ENCODE measurements around the gene NFATC2. TPM values are rescaled to one million over a fixed set of nuclear protein-coding genes. Genes with fewer than 3 reads are reported as not detected.

NFATC2 gene
- total RNA-seq, 1 donor from 2014 or later = 1.9 TPM

DNA sequence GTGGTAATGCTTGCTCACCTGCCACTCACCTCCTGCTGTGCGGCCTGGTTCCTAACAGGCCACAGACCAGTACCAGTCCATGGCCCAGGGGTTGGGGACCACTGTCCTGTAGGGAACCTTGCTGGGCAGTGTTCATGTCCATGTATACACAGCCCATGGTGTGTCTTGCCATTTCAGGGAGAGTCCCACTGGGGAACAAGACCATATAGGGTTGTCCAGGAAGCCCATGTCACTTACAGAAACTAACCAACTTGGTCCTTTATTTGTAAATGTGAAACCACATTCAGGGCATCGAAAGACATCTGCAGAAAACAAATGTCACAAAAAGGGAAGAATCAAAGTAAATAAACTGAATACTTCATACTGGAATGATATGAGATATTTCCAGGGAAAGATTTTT is 179.1 kb downstream of the NFATC2 start:
- H3K36me3 Mint-ChIP-seq (ENCODE audit: low read depth) = peaks cover 2% of the 10 kb centered on the region

DNA sequence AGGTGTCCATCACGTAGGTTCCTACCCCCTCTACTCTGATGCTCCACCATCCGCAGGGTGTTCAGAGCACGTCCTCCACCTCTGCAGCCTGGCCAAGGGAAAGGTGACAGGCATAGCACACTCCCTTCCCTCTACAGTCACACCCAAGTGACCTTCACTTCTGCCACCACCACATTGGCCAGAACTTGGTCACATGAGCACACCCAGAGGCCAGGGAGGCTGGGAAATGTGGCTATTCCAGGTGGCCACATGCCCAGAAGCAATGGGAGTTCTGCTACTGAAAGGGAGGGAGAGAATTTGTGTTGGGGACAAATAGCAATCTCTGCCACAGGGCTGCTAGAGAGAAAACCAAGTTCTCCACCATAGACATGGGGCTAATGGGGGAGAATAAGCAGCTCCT is 180.3 kb downstream of the NFATC2 start:
- no peak overlapping the region for H3K27ac Mint-ChIP-seq (ENCODE audit: unreplicated experiment)
- DNase-seq (ENCODE audit: low read depth, low spot score) = no peak

More for the DNA sequence above, 179.1 kb downstream of the NFATC2 start:
- Mint-ChIP-seq H3K4me1 (peaks cover 11% of the 10 kb centered on the region), H3K9me3 (peaks cover 8% of the 10 kb centered on the region), H3K4me3 (no peak overlapping the region), H3K27ac (ENCODE audit: unreplicated experiment) (no peak overlapping the region), H3K27me3 (ENCODE audit: low read depth) (no peaks in the 10 kb centered on the region)
- TF ChIP-seq, protein P1, sequence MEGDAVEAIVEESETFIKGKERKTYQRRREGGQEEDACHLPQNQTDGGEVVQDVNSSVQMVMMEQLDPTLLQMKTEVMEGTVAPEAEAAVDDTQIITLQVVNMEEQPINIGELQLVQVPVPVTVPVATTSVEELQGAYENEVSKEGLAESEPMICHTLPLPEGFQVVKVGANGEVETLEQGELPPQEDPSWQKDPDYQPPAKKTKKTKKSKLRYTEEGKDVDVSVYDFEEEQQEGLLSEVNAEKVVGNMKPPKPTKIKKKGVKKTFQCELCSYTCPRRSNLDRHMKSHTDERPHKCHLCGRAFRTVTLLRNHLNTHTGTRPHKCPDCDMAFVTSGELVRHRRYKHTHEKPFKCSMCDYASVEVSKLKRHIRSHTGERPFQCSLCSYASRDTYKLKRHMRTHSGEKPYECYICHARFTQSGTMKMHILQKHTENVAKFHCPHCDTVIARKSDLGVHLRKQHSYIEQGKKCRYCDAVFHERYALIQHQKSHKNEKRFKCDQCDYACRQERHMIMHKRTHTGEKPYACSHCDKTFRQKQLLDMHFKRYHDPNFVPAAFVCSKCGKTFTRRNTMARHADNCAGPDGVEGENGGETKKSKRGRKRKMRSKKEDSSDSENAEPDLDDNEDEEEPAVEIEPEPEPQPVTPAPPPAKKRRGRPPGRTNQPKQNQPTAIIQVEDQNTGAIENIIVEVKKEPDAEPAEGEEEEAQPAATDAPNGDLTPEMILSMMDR (conservative IDR thresholded peaks at IDR 0.05) = no peak
- no peak for DNase-seq (ENCODE audit: low read depth, low spot score)

DNA sequence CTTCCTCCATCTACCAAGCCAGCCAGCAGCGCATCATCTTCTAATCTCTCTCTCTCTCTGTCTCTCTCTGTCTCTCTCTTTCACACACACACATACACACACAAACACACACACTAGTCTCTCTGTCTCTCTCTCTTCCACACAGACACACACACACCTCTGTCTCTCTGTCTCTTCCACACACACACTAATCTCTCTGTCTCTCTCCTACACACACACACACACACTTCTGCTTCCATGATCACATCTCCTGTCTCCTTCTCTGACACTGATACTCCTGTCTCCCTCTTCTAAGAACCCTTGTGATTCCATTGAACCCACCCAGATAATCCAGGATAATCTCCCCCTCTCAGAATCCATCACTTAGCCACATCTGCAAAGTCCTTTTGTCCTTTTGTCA is 181.3 kb downstream of the NFATC2 start:
- Mint-ChIP-seq H3K27me3 (ENCODE audit: low read depth) (peaks cover 2% of the 10 kb centered on the region), H3K27ac (ENCODE audit: unreplicated experiment) (peak overlapping the region; percentile 15), H3K9me3 (peaks cover 11% of the 10 kb centered on the region), H3K36me3 (ENCODE audit: low read depth) (peaks cover 2% of the 10 kb centered on the region), H3K4me1 (peaks cover 9% of the 10 kb centered on the region), H3K4me3 (no peak overlapping the region)
- no peak for DNase-seq (ENCODE audit: low read depth, low spot score)
- TF ChIP-seq, protein P1 (conservative IDR thresholded peaks at IDR 0.05) = no peak

More for the DNA sequence above, 180.3 kb downstream of the NFATC2 start:
- Mint-ChIP-seq H3K36me3 (ENCODE audit: low read depth) (peaks cover 2% of the 10 kb centered on the region), H3K4me1 (peaks cover 11% of the 10 kb centered on the region), H3K4me3 (no peak overlapping the region), H3K27me3 (ENCODE audit: low read depth) (peaks cover 2% of the 10 kb centered on the region), H3K9me3 (peaks cover 11% of the 10 kb centered on the region)
- TF ChIP-seq, protein P1 (conservative IDR thresholded peaks at IDR 0.05) = no peak

DNA sequence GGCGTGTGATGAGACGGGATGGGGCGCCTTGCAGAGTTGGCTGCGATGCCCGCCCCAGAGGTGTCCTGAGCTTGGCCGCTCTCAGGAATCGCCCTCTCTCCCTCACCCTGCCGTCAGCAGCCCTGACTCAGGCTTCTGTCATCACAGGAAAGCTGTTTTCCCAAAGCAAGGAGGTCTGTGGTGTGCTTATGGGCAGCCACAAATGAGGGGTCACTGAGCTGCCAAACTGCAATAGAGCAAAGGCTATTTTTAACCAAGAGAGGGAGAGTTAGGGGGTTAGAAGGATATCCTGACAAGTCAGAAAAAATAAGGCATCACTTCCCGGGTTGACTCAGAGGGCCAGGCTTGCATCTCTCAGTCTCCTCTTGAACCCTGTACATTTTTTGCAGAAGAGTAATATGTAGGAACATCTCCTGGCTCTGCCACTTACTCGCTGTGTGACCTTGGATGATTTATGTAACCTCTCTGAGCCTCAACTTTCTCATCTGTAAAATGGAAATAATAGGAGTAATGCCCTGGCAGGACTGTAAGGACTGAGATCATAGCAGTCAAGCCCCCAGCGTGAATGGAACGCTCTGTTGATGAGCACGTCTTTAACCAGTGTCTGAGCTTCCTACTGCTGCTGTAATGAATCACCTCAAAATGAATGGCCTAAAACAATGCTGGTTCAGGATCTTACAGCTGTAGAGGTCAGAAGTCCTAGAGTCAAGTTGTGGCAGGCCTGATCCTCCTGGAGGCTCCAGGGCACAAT is 181.9 kb downstream of the NFATC2 start:
- peaks cover 7% of the 10 kb centered on the region for H3K4me1 Mint-ChIP-seq

DNA sequence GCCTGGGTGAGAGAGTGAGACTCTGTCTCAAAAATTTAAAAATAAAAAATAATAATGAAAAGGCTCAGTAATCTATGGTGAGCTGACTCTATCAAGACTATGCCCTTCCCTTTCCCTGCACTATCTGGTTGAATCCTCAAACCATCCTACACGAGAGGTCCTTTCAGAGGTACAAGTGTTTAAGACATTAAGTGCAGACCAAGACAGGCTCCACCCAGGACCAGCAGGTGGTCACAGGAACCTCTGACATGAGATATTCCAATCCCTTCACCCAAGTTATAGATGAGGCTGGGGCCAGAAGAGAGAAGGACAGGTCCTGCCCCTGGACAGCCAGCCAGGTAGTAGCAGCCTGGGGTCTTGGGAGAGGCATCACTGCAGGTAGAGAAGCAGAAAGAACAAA is 182.6 kb downstream of the NFATC2 start:
- Mint-ChIP-seq H3K27ac (ENCODE audit: unreplicated experiment) (no peak overlapping the region), H3K36me3 (ENCODE audit: low read depth) (peaks cover 2% of the 10 kb centered on the region), H3K27me3 (ENCODE audit: low read depth) (peaks cover 2% of the 10 kb centered on the region), H3K9me3 (peaks cover 8% of the 10 kb centered on the region), H3K4me1 (peaks cover 7% of the 10 kb centered on the region), H3K4me3 (no peak overlapping the region)
- no peak for DNase-seq (ENCODE audit: low read depth, low spot score)
- TF ChIP-seq, protein P1 (conservative IDR thresholded peaks at IDR 0.05) = no peak

More for the DNA sequence above, 181.9 kb downstream of the NFATC2 start:
- Mint-ChIP-seq H3K4me3 (no peak overlapping the region), H3K36me3 (ENCODE audit: low read depth) (peaks cover 2% of the 10 kb centered on the region), H3K27ac (ENCODE audit: unreplicated experiment) (no peak overlapping the region), H3K27me3 (ENCODE audit: low read depth) (peaks cover 2% of the 10 kb centered on the region), H3K9me3 (peaks cover 11% of the 10 kb centered on the region)
- DNase-seq (ENCODE audit: low read depth, low spot score) = no peak
- TF ChIP-seq, protein P1 (conservative IDR thresholded peaks at IDR 0.05) = no peak
